Sigmoid colon (tissue), 4 donors: Measurements from ENCODE around the gene CNKSR3.

Experiments used
- CTCF ChIP-seq, 4 experiments: fragments of 450-650 bp in 3 of 4; fragments of 200-600 bp in 1 of 4; IDR thresholded peaks; one replicate each; pipeline ENCODE4 v1.5.1; 2016 to 2019; ENCODE audit warnings: antibody characterized with exemption in 4 of 4, mild to moderate bottlenecking in 3 of 4, moderate library complexity in 2 of 4
- POLR2AphosphoS5 ChIP-seq, 4 donors: sonication (generic); formaldehyde crosslinking; IDR thresholded peaks; one replicate each; pipeline ENCODE4 v1.6.1; 2017; ENCODE audit warnings: antibody characterized with exemption in 4 of 4

DNA sequence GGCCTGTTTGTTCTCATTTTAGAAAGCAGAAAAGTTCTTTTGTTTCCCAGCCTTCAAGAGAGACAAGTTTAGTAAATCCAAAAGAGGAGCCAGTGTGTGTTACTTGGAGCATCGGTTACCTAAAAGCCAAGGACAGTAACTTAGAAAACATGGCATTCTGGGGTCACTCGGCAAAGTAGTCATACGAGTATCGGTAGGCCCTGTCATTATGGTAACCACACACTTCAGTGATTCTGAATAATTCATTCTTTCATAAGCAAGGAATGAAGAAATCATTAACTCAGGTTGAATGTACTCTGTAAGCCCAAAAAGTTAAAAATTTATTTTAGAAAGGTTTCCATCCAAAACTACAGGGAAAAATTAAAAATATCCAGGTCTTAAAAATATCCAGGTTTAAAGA, 34.0 kb downstream of the CNKSR3 start:
- no peak for TF ChIP-seq POLR2AphosphoS5 (IDR thresholded peaks at IDR 0.05)
- no peak for TF ChIP-seq CTCF (IDR thresholded peaks at IDR 0.05)
